GOT3 (cell line): ENCODE data around the gene FHIT.

Experiments used
- DNase-seq: peaks from one replicate; lab custom pipeline; 2025; ENCODE audit warnings: mixed read lengths; lab: John Stamatoyannopoulos, UW

The FHIT gene

GRCh38 chr3:59717679-59718205 lies 1533.5 kb downstream of the FHIT start:
- DNase-seq = no peak

- no peak for DNase-seq
Measured at GRCh38 chr3:59714066-59714465, 1537.2 kb downstream of the FHIT start.

- DNase-seq = no peak
Measured at GRCh38 chr3:59710554-59710953, 1540.7 kb downstream of the FHIT start.

GRCh38 chr3:59709702-59710553 lies 1541.3 kb downstream of the FHIT start:
- no peak for DNase-seq

GRCh38 chr3:59708202-59708601 lies 1543.0 kb downstream of the FHIT start:
- DNase-seq = no peak

GRCh38 chr3:59704292-59704691 lies 1547.0 kb downstream of the FHIT start:
- no peak for DNase-seq

- DNase-seq = no peak
Measured at GRCh38 chr3:59699648-59700320, 1551.5 kb downstream of the FHIT start.
